GM10266 (cell line): ENCODE results near the gene CNEP1R1.

Source experiments
- DNase-seq: peaks from one replicate; pipeline ENCODE4 v3.0.0; 2012; ENCODE audit errors: extremely low spot score
- TF ChIP-seq, protein P1 (sequence below): IDR thresholded peaks from 2 replicates; pipeline ENCODE4 v1.5.1; 2012; ENCODE audit warnings: mild to moderate bottlenecking, low read depth; ENCODE audit not compliant: control insufficient read depth, insufficient read depth; ENCODE audit errors: missing control alignments

CNEP1R1 gene, protein sequence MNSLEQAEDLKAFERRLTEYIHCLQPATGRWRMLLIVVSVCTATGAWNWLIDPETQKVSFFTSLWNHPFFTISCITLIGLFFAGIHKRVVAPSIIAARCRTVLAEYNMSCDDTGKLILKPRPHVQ

DNA sequence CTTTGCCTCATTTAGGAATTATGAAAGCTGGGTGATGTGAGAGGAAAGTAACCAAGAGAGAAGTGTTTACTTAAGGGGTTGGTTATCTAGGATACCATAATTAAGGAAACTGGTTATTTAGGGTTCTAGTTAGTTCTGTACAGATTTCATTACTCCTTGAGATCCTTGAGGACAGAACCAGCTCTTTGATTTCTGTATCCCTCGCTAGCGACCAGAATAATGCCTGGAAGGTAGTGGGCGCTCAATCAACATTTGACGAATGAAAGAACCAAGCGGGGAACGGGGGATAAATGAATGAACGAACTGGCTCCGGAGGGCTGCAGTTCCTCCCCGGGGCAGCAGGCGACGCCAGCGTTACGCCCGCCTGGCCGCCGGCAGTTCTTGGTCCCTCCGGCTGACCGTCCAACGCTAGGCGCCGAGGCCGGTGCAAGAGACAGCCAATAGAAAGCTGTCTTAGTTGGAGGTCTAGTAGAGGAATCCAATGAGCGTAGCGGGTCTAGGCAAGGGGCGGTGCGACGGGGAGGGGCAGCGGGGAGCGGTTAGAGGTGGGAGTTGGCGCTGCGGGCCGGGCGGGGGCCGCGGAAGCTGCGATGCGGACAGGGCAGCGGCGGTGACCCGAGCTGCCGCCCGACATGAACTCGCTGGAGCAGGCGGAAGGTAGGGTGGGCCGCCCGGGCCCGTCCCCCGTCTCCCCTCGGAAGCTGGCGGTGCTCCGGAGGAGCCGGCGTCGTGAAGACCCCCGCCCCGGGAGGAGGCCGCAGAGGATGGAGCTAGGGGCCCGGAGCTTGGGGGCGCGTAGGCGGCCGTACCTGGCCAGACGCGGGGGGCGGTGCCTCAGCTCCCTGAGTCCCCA is at the start of gene CNEP1R1:
Gene CNEP1R1 (plus strand): TSS at position 542 of the 853 bp plus-strand sequence. CDS start 91 bp downstream, at position 633.
- TF ChIP-seq, protein P1, sequence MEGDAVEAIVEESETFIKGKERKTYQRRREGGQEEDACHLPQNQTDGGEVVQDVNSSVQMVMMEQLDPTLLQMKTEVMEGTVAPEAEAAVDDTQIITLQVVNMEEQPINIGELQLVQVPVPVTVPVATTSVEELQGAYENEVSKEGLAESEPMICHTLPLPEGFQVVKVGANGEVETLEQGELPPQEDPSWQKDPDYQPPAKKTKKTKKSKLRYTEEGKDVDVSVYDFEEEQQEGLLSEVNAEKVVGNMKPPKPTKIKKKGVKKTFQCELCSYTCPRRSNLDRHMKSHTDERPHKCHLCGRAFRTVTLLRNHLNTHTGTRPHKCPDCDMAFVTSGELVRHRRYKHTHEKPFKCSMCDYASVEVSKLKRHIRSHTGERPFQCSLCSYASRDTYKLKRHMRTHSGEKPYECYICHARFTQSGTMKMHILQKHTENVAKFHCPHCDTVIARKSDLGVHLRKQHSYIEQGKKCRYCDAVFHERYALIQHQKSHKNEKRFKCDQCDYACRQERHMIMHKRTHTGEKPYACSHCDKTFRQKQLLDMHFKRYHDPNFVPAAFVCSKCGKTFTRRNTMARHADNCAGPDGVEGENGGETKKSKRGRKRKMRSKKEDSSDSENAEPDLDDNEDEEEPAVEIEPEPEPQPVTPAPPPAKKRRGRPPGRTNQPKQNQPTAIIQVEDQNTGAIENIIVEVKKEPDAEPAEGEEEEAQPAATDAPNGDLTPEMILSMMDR = peak; percentile 100
- DNase-seq = peak; percentile 97

DNA sequence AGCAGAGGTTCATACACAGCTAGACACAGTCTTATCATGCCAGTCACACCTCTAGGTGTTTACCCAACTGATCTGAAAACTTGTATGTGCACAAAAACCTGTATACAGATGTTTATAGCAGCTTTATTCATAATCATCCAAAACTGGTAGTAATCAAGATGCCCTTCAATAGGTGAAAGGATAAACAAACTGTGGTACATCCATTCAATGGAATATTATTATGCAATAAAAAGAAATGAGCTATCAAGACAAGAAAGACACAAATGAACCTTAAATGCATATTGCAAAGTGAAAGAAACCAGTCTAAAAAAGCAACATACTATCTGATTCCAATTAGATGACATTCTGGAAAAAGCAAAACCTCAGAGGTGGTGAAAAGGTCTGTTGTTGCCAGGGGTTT is 47.6 kb upstream of the CNEP1R1 start:
- DNase-seq = no peak
- TF ChIP-seq, protein P1 = no peak

DNA sequence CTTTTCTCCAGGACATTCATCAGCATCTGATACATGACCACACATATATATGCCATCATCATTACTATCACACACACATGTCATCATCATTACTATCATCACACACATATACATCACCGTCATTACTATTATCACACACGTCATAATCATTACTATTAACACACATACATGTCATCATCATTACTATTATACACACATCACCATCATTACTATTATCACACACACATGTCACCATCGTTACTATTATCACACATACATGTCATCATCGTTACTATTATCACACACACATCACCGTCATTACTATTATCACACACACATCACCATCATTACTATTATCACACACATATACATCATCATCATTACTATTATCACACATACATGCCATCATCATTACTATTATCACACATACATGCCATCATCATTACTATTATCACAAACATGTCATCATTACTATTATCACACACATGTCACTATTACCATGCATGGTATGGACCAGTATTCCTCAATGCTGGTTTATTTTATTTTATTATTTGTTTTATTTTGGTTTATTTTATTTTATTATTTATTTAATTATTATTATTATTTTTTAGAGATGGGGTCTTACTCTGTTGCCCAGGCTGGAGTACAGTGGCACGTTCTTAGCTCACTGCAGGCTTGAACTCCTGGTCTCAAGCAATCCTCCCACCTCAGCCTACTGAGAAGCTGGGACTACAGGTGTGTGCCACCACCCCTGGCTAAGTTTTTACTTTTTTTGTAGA is 46.3 kb upstream of the CNEP1R1 start:
- no peak for DNase-seq
- TF ChIP-seq, protein P1 = no peak

DNA sequence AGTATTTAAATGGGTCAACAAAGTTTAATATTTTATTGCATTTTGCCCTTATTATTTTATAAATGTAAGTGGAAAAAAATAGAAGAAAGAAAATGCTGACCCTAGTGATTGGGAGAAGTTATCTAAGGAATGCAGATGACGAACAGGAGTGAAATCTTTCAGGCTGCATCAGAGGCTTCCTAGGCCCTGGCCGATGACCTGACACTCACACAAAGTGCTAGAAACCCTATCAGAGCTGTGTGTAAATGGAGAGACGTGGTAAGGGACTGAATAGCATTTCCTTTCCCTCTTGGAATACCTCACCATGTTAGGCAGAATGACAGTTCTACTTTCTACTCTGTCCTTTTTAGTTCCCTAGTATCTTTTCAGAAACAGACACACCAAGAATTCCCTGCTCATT is 44.9 kb upstream of the CNEP1R1 start:
- DNase-seq = no peak

DNA sequence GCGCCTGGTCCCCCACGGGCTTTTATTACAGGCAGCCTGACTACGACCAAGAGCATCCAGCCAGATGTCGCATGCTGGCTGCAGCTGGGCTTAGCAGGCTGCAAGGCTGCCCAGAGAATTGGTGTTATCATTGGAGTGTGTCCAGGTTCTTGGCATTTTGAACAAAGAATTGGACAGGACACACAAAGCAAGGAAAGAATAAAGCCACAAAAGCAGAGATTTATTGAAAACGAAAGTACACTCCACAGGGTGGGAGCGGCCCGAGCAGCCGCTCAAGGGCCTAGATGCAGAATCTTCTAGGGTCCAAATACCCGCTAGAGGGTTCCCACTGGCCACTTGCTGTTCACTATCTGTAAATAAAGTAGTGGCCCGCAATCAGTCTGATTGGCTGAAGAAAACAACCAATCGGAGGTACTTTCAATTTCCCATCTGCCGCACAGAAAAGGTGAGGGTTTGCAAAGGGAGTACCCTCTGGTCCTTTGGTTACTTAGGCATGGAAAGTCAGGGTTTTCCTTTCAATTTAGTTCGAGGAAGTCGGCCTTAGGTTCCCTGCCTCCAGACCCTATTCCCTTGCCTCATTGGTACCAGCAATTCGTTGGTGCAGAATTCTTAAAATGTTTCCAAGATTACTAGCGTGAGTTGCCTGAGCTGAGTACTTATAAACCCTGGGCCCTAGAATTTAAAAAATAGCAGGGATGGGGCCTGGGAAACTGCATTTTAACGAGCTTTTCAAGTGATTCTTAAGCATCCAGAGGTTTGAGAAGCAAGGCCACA is 38.5 kb upstream of the CNEP1R1 start:
- DNase-seq = no peak
- TF ChIP-seq, protein P1 = no peak

More for the DNA sequence above, 44.9 kb upstream of the CNEP1R1 start:
- TF ChIP-seq, protein P1 = no peak

DNA sequence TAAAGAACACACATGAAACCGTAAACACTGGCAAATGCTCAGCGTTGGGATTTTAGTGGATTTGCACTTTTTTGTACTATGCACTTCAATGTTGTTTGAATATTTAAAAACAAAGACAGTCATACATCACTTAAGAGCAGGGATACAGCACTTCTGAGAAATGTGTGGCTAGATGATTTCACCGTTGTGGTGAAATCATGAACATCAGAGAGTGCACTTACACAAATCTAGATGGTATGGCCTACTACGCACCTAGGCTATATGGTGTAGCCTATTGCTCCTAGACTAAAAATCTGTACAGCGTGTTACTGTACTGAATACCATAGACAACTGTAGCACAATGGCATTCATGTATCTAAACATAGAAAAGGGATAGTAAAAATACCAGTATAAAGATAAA is 37.6 kb upstream of the CNEP1R1 start:
- TF ChIP-seq, protein P1 = no peak

More for the DNA sequence above, 37.6 kb upstream of the CNEP1R1 start:
- no peak for DNase-seq
